HFF-Myc (cell line): Measurements from ENCODE around the gene HEXD.

ENCODE experiments used
- DNase-seq: peaks from one replicate; pipeline ENCODE4 v3.0.0-alpha.2; 2011; ENCODE audit warnings: low read depth; ENCODE audit errors: extremely low read depth
- H3K4me3 ChIP-seq: replicated peaks from 2 replicates; pipeline ENCODE4 v1.5.1; 2011; ENCODE audit warnings: low read depth, mild to moderate bottlenecking, control low read depth, low read length
- CTCF ChIP-seq: IDR thresholded peaks from 2 replicates; pipeline ENCODE4 v1.5.1; 2012; ENCODE audit warnings: mild to moderate bottlenecking, low read depth, low read length, control low read depth; ENCODE audit errors: missing control alignments

HEXD gene

DNA sequence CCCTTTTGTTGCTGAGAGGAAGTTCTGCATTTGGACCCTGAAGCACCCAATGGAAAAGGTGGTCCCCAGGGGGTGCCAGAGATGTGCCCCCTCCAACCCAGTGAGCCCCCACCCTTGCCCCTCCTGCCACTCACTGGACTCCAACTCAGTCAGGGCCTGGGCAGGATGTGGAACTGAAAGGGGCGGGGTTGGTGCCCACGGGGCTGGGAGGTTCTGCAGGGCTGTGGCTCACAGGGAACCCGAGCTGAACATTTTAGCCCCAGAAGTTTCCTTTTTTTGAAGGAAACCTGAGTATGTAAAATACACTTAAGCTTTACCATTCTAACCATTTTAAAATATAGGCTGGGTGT lies 16.0 kb downstream of the HEXD start:
- no peak overlapping the region for H3K4me3 ChIP-seq
- no peak for DNase-seq
- TF ChIP-seq CTCF, result no peak

GRCh38 chr17:82435103-82435502 lies 17.0 kb downstream of the HEXD start:
- no peak overlapping the region for H3K4me3 ChIP-seq
- no peak for DNase-seq
- no peak for TF ChIP-seq CTCF

- DNase-seq, result no peak
- H3K4me3 ChIP-seq, result no peak overlapping the region
- no peak for TF ChIP-seq CTCF
Observed at GRCh38 chr17:82435601-82436583, 17.7 kb downstream of the HEXD start.

GRCh38 chr17:82436601-82437324 lies 18.6 kb downstream of the HEXD start:
- H3K4me3 ChIP-seq, result no peak overlapping the region
- DNase-seq, result no peak
- TF ChIP-seq CTCF, result no peak

DNA sequence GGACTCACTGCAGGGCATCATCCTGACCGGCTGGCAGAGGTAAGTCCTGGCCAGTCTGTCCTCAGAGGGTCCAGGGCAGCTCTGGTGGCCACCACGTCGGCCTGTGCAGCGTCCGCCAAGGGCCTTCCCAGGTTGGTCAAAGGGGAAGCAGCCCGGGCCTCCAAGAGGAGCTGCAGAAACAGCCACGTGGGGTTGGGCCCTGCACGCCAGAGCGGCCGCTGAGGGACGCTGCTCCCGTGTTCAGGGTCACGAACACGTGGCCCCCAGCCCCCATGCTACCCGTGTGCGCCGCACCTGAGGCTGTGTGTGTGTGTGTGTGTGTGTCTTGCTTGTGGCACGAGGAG lies 19.1 kb downstream of the HEXD start:
- DNase-seq, result no peak
- TF ChIP-seq CTCF, result no peak
- no peak overlapping the region for H3K4me3 ChIP-seq

- TF ChIP-seq CTCF, result no peak
- DNase-seq, result no peak
- no peak overlapping the region for H3K4me3 ChIP-seq
Observed at GRCh38 chr17:82438401-82439193, 20.4 kb downstream of the HEXD start.
